ENCODE results near the gene PDLIM7.

DNA sequence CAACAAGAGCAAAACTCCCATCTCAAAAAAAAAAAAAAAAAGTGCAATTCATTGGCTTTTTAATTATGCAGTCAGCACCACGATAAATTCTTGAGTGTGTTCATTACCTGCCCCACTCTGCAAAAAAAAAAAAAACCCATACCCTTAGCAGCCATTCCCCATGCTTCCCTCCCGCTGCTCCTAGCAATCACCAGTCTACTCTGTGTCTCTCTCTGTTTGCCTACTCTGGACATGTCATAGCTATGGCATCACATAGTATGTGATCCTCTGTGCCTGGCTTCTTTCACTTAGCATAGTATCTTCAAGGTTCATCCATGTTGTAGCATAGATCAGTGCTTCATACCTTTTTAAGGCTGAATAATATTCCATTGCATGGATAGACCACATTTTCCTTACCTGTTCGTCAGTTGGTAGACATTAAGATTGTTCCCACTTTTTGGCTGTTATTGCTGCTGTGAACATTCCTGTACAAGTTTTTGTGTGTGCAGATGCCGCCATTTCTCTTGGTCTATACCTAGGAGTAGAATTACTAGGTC, 57.8 kb downstream of the PDLIM7 start:
- TF ChIP-seq, protein P1, sequence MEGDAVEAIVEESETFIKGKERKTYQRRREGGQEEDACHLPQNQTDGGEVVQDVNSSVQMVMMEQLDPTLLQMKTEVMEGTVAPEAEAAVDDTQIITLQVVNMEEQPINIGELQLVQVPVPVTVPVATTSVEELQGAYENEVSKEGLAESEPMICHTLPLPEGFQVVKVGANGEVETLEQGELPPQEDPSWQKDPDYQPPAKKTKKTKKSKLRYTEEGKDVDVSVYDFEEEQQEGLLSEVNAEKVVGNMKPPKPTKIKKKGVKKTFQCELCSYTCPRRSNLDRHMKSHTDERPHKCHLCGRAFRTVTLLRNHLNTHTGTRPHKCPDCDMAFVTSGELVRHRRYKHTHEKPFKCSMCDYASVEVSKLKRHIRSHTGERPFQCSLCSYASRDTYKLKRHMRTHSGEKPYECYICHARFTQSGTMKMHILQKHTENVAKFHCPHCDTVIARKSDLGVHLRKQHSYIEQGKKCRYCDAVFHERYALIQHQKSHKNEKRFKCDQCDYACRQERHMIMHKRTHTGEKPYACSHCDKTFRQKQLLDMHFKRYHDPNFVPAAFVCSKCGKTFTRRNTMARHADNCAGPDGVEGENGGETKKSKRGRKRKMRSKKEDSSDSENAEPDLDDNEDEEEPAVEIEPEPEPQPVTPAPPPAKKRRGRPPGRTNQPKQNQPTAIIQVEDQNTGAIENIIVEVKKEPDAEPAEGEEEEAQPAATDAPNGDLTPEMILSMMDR (IDR thresholded peaks at IDR 0.05), result no peak
- TF ChIP-seq EZH2phosphoT487 (IDR thresholded peaks at IDR 0.05) (no peak), EZH2 (IDR thresholded peaks at IDR 0.05) (no peak)
